Fibroblast of the conjunctiva (primary cell): ENCODE results near the gene PLEKHA1.

Experiments
- DNase-seq: peaks from one replicate; pipeline ENCODE4 v3.0.0-alpha.2; 2010; ENCODE audit warnings: low read depth

PLEKHA1 gene

DNA sequence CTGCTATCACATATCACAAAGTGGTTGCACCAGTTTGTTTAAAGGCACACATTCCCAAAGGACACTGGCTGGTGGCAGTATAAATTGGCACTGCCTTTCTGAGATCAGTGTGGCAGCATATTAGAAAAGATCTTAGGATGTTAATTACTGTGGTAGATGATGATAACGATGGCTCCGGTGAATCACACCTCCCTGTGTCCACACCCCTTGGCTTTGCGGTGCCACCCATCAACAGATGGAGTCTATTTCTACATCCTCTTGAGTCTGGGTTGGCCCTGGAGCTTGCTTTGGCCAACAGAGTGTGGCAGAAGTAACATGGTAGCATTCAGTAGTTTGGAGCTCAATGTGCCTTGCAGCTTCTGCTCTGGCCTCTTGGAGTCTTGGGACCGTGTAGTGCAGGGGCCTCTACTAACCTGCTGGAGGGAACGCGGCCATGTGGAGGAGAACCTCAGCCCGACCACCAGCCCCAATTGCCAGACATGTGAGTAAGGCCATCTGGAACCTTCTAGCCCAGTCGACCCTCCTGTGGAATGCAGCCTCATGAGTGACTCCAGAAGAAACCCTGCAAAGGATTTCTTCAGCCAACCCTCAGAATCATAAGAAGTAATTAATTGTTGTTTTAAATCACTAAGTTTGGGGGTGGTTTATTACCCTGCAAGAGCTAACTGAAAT, 27.2 kb upstream of the PLEKHA1 start:
- no peak for DNase-seq

DNA sequence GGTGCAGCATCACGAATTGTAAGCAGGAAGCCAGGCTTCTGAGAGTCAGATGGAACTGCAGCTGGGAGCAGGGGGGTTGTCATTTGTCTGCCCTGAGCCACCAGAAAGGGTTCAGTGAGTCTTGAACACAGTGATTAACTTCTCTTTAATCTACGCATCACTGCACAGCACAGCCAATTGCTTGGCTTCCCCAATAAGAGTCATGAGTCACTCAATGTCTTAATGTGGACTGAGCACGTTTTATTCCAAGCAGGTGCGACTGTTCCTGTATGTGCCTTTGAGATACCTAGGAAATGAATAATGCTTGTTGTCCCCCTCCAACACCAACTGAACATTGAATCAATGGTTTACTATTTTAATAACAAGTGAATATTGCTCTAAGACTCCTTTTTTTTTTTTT, 26.0 kb upstream of the PLEKHA1 start:
- no peak for DNase-seq

DNA sequence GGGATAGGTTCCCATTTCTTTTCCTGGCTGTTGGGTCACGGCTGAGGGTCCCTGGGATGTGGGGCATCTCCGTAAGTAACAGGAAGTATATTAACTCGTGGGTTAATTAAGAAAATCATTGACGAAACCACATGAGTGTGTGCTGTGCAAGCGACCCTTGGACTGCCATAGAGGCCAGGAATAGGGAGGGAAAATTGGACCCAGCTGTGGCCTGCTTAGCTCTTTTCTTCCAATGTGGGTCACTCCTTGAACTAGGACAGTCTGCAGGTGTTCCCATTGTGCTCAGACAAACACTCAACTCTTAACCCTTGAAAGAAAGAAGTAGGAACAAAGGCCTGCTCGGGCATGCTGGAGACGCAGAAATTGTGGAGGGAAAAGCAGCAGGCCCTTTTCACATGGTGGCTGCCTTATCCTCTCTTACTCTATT, 25.6 kb upstream of the PLEKHA1 start:
- no peak for DNase-seq

DNA sequence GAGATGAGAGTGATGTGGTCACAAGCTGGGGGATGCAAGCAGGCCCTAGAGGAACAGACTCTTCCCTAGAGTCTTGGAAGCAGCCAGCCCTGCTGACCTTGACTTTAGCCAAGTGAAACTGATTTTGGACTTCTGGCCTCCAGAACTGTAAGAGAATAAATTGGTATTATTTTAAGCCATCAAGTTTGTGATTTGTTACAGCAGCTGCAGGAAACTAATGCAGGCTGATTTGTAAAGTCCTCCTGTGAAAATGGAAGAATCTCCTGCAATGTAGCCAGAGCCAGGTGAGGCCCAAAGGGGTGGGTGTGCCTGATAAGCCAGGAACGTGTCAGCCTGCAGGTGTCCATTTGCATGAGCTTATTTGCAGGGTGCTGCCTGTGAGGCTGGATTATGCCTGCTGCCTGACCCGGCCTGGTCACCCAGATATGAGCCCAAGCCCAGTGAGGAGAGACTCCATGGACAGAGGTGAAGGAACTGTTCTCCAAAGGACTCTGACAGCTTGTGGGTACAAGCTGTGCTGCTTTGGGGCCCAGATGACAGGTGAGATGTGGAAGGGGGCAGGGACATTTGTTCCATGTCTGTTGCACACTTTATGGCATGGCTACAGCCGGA, 24.6 kb upstream of the PLEKHA1 start:
- DNase-seq = no peak

DNA sequence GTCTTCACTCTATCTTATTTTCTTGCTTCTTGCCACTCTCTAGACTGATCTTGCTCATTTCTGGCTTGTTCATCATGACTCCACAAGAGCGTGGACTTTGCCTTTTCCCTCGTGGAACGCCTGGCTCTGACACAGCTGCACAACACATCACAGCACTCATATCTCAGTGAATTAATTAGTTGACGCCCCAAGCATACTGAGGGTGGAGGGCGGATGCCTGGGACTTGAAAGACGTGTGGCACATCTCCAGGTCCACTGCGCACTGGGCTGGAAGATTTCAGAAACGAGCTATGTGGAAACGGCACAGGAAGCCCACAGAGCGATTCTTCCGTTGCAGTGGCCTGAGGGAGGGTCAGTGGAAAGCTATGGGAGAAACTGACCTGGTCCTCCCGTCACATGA, 23.6 kb upstream of the PLEKHA1 start:
- DNase-seq = no peak

DNA sequence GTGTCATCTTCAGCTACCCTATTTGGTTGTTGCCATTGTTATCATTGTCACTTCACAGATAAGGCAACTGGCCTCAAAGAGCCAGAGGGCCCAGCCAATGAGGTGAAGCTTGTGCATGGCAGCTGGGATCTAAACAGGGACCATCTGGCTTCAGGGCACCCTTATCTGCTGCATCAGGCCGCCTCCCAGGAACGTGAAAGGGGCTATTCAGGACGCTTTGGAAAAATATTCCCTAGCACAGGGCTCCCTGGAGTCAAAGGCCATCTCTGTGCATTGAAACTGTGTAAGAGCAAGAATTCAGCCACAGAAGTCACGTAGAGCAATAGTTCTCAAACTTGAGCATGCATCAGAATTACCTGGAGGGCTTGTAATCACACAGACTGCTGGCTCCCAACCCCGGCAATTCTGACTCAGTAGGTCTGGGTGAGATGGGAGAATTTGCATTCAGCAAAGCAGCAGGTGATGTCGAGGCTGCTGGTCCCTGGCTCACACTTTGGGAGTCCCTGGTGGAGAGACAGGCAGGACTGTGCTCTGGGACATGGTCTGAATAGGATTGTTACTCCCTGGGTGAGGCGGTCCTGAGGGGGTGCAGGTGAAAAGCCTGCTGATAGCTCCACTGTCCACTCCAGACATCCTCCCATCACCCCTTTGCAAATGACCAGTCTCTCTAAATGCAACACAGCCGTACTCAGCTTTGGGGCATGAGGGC, 21.5 kb upstream of the PLEKHA1 start:
- DNase-seq = no peak

DNA sequence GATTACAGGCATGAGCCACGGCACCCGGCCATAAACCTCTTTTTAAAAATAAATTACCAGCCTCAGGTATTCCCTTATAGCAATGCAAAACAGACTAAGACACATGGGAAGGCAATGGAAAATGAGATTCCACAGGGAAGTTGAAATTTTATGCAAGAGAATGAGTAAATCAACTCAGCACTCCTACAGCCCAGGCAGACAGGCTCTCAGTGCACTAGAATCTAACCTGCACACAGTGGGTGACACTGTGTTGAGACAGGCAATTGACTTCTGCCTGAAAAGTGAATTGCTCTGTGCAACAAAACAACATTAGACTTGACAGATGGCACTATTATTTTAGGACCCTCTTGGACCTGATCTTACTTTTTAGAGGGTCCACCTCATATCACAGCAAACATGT, 20.1 kb upstream of the PLEKHA1 start:
- DNase-seq = no peak

DNA sequence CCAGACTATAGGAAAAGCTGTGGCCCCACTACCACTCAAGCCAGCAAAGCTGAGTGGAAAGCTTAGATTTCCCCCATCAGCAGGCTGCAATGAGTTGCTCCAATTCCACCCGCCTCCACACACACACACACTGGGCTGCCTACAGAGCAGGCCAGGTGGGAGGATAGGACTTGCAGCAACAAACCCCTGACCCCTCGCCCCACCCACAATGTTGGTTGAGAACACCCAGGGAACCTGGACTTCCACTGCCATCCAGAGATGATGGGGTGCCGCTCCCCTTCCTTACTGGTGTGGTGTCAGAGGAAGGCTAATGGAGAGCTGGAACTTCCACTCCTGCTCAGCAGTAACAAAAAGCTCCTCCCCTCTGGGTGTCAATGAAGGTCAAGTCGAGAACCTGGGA, 16.8 kb upstream of the PLEKHA1 start:
- no peak for DNase-seq

DNA sequence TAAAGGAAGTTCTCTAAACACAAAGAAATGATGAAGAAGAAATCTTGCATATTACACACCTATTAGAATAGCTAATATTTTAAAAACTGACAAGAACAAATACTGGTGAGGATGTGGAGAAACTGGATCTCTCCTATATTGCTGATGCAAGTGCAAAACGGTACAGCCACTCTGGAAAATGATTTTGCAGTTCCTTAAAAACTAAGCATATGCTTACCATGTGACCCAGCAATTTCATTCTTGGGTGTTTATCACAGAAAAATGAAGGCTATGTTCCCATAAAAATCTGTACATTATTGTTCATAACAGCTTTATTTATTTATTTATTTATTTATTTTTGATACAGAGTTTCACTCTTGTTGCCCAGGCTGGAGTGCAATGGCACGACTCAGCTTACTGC, 14.9 kb upstream of the PLEKHA1 start:
- no peak for DNase-seq

DNA sequence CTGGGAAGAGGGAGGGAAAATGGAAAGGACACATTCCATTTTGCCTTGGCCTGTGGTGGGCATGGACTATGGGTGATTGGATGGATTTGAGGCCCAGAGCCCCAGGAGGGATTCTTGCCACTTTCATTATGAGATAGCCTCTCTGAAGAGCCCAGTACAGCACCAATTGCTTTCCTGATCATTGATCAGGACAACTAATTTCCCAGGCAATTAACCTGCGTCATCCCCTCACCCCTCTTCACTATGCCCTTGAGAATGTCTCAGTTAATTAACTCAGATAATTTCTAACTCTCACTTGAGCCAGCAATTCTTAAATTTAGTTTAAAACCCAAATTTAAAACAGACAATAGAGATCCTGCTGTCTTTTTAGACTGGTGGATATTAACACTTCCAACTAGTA, 13.5 kb upstream of the PLEKHA1 start:
- no peak for DNase-seq

DNA sequence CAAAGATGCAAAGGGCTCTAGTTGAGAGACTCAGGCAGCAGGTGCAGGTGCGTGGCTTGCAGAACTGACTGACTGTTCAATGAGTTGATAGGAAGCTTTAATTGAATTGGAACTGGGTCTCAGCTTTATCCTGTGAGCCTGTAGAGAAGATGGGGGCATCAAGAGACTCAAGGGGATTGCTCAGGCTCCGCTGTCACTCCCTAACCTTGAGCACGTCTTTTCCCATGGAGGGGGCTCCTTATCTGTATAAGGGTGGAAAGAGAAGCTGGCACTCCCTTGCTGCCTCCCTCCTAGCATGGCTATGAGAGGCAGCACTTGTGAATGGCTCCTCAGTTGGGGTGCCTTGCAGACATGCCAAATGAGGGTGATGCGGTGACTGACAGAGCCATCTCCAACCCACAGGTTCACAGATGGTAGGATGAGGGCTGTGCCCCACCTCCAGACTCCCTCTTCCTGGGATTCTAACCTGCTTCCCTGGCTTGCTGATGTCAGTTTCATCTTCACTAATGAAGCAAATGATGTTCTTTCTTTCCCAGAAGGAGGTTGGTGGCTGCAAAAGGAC, 12.4 kb upstream of the PLEKHA1 start:
- DNase-seq = no peak

DNA sequence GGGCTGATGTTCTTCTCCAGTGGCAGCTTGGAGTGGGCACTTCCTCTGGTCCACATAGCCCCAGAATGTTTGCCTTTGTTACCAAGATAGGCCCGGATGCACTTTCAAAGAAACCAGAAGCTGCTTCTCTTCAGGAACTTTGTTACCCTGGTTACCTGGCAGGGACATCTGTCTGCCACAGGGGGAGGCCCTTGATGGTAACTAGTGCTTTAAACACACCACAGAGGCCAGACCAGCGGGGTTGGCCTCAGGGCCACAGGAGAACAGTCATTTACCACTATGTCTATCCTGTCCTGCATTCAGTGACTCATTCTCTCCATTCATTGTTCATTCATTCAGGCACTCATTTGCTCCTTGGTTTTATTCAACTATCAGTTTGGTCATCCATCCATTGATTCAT, 11.9 kb upstream of the PLEKHA1 start:
- DNase-seq = no peak

DNA sequence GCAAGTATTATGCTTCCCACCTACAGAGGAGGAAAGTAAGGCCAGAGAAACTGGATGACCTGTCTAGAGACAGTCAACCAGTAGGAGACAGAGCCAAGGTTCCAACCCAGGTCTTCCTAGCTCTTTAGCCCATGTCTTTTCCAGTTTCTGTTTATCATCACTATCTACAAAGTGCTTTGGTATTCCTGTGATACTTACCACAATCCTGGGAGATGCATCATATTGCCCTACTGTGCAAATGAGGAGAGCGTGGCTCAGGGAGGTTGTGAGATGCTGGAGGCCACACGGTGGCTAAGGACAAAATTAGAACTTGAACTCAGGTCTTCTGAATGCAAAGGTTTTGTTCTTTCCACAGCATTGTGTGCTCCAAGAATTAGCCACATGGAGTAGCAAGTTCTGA, 11.2 kb upstream of the PLEKHA1 start:
- no peak for DNase-seq

DNA sequence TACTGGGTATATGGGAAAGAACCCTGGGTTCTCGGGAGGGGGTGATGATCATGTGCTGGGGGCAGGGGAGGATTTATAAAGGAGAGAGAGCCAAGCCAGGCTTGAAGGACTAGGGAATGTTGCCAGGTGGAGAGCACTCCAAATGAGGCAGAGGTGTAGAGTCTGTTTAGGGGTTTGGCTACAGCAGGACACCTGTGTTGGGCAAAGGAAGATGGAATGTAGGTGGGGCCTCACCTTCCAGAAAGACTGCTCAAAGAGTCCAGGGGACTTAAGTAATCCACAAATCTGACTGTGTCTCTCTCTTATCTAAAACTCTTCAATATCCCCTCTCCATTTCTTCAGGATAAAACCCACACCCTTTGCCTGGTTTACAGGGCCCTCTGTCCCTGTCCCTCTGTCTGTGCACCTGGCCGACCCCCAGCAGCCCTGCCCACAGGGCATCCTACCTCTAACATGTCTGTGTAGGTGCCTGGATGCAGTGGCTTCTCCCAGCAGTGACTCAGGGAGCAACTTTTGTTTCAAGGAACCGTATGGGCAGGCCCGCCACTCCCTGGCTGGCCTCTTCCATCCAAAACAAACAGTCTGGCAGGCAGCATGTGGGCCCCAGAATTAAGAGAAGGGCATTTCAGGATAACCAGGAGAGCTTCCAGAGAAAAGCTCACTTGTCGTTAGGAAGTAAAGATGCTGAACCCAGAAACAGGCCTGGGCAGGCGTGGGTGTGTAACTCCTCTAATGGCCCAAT, 10.6 kb upstream of the PLEKHA1 start:
- no peak for DNase-seq

DNA sequence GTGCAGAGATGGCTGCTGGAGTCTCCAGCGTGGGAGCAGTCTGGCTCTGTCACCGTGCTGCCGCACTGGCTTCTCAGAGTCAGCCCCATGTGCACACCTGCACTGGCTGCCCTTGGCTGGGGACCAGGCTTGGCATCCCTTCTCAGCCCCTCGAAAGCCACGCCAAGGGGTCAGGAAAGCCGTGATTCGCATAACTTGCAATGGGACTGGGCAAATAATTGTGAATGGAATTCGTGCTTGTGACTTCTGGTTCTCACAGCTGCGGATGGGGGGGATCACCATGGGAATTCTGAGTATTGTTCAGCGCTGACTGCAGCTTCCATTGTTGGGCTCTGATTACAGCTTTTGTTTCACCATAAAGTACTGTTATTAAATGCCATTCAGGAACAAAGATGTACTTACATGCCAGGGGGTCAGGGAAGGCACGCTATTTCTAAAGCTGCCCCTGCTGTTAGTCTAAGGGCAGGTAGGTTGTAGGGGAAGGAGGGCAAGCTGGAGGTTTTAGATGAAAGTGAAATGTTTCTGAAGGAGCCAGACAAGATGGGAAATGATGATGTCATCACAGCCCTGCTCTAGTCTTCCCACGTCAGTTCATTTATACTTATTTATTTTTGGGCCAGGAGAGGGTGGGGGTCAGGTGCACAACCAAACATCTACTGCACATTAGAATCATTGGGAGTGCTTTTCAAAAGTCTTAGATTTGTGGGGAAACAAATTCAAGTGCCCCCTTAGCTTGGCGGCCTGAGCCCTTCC, 5.8 kb upstream of the PLEKHA1 start:
- no peak for DNase-seq

DNA sequence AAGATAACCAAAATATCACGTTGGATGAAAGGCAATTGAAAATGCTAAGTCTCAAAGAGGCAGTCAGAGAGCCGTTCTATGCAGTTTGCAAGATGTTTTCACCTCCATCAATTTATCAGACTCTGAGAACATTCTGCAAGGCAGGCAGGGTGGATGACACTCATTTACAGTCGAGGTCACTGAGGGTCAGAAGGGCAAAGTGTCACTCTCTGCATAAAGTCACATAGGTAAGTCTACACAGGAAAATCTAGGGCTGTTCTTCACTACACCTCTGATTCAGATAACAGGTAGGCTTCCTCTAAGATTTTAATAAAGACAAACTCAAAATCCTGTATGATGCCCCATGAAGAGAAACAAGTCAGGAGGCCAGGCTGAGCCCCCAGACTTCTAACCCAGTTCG, 1.4 kb upstream of the PLEKHA1 start:
- no peak for DNase-seq

DNA sequence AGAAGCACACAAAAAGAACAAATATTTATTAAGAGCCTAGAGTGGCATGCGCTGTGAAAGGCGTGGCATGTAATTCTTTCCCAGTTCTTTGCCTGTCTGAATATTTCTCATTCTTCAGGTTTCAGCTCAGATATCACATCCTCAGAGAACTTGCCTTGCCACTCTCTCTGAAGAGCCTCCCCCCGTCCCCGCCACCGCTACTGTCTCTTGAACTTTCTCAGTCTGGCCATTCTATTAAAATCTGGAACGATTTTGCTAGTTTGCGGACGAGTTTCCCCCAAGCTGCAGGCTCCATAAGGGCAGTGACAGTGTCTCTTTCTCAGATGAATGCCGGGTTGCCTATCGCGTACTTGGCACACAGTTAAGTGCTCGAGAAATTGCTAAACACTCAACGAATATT, 787 bp upstream of the PLEKHA1 start:
- no peak for DNase-seq

DNA sequence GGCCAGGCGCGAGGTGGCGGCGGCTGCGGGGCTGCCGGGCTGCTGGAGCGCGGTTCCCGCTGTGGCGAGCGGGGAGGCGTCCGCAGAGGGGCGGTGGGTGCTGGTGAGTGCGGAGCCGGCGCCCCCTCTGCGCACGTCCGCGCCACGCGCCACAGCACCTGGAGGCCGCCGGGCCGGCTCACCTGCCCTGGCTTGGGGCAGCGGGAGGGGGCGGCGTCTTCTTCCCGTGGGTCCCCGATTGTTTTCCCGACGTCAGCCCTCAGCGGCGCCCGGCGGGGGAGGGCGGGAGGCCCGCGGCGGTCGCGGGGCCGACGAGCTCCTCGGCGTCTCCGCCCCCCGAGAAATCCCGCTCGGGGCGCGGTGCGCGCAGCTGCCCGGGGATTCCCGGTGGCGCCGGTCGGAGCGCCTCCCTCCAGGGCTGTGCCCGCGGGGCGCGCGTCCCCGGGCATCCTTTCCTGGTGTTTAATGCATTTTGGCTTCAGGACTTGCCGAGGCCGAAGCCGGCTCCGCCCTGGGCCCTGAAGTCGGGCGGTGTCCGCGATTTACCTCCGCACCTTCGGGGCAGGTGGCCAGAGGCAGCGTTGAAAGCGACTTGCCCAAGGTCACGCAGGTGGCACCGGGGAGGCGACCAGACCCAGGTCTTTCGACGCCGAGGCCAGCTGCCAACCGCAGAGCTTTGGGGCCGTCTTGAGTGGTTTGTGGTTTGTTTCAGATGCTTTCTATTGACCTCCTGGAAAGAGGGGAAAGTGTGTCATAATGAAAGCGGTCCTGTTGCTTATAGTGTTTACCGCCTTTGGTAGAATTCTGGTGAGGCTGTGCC, 561 bp downstream of the PLEKHA1 start:
- DNase-seq = no peak

DNA sequence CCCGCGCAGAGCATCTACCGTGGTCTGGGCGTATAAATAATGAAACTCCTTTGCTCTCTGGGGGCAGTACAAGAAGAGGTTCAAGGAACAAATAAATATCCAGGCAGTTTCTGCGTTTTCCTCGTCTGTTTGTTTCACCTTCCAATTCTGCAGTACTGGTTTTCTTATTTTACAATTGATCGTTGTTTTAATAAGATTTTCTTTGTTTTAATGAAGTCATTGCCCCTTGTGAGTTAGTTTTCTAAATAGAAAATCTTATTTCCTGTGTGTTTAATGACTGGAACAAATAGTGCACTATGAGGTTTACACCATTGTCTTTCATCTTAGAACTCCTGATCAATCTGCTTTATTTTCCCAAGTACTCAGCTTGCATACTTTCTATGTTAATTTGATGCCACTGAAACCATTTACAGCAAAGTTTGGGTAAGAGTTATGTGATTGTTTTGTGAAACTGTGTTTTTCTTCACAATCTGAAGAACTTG, 1.2 kb downstream of the PLEKHA1 start:
- DNase-seq = no peak

DNA sequence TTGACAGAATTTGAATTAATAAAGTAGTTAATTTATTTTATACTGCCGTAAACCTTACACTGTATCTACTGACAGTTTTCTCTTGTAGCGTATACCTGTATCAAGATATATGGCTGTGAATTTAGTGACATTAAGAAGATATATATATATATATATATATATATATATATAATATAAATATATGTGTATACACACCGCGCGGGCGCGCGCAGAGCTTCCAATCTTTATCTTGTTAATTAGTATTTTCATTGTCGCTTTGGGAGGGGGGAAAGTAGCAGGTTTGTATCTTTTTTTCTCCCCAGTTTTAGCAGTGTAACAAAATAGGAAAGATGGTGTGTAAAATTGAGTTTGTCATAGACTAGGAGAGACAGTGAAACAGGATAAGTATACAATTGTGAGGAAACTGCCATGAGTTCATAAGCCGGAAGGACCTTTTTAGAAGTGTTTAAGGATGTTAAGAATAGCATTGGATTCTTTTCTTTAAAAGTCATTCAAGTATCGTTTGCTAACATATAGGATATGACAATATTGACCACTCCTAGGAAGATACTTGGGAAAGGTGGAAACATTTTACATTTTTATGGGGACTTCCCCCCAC, 2.0 kb downstream of the PLEKHA1 start:
- DNase-seq = no peak
